ENCODE measurements around the gene GOLGA5. TPM values are rescaled to one million over a fixed set of nuclear protein-coding genes. Genes with fewer than 3 reads are reported as not detected.

GOLGA5 gene
- total and polyA plus RNA-seq, 2 donors (not counting 3 experiments of a cell fraction or from before 2014, with no cell fraction given) = 16.3 to 28.9 TPM

- intact Hi-C loops (cut with micrococcal nuclease) = no loop called here
- dilution Hi-C loops (cut with MboI; ENCODE audit: extremely low pct_ligation_motif_present, low sequenced_read_pairs) = no loop called here
These were observed 66.1 kb downstream of the GOLGA5 start for GRCh38 chr14:92860049-92860840.

More at GRCh38 chr14:92860049-92860840, 66.1 kb downstream of the GOLGA5 start:
- TF ChIP-seq FOS (IDR thresholded peaks at IDR 0.05; ENCODE audit: borderline replicate concordance, insufficient read depth, low read length) = no peak
- no peak for TF ChIP-seq MAX (IDR thresholded peaks at IDR 0.05; ENCODE audit: insufficient read depth, insufficient read length)
- no peak for TF ChIP-seq CTCF (IDR thresholded peaks at IDR 0.05; ENCODE audit: extremely low read depth in 1 of 2, insufficient read depth in 1 of 2, low read depth in 1 of 2, low read length in 2 of 2)
- no peak for TF ChIP-seq GATA2 (IDR thresholded peaks at IDR 0.05; ENCODE audit: insufficient read depth, insufficient read length, low read depth, low read length)
- no peak for TF ChIP-seq POLR2A (IDR thresholded peaks at IDR 0.05; ENCODE audit: low read depth, low read length)
- no peak for TF ChIP-seq EZH2 (IDR thresholded peaks at IDR 0.05; ENCODE audit: borderline replicate concordance, low read depth, low read length, severe bottlenecking)
- no peak for TF ChIP-seq POLR2AphosphoS5 (IDR thresholded peaks at IDR 0.05; ENCODE audit: insufficient read depth, low read depth, low read length)
- no peak for TF ChIP-seq JUN (IDR thresholded peaks at IDR 0.05; ENCODE audit: borderline replicate concordance, insufficient read depth, insufficient read length, low read depth)
- no peak for TF ChIP-seq MYC (IDR thresholded peaks at IDR 0.05; ENCODE audit: low read depth, low read length)
- ChIA-PET CTCF (no interaction called here), POLR2A (no interaction called here)
- BruUV-seq (replicated peaks) = no TSS peak
- no peak for DNase-seq (ENCODE audit: low read depth, low spot score)
- FAIRE-seq = no peak
- Histone ChIP-seq H3K4me2 (ENCODE audit: insufficient read depth, low read length) (no peak overlapping the region), H2AFZ (ENCODE audit: low read depth, low read length) (no peak overlapping the region), H3K27ac (ENCODE audit: insufficient read depth, low read depth, low read length) (no peak overlapping the region), H3K79me2 (ENCODE audit: control insufficient read depth, insufficient read depth, low read length) (no peaks in the 10 kb centered on the region), H4K20me1 (replicated peaks; ENCODE audit: control insufficient read depth, extremely low read depth, insufficient read depth, low read length) (no peaks in the 10 kb centered on the region), H3K36me3 (ENCODE audit: control insufficient read depth in 2 of 2, extremely low read depth in 1 of 2, insufficient read depth in 2 of 2, low read length in 2 of 2) (no peaks in the 10 kb centered on the region), H3K9ac (replicated peaks; ENCODE audit: extremely low read depth, insufficient read depth, low read length) (no peak overlapping the region), H3K4me1 (ENCODE audit: control insufficient read depth, extremely low read depth, insufficient read depth, low read length) (no peaks in the 10 kb centered on the region), H3K9me3 (replicated peaks; ENCODE audit: control insufficient read depth, insufficient read depth, low read length) (no peaks in the 10 kb centered on the region), H3K27me3 (ENCODE audit: control insufficient read depth in 2 of 2, insufficient read depth in 2 of 2, low read length in 2 of 2) (no peaks in the 10 kb centered on the region), H3K4me3 (replicated peaks in 1 of 3; ENCODE audit: insufficient read depth in 1 of 3, low read depth in 1 of 3, low read length in 3 of 3) (no peak overlapping the region), H3K9me1 (replicated peaks; ENCODE audit: control insufficient read depth, extremely low read depth, insufficient read depth, low read length) (no peaks in the 10 kb centered on the region)

Data from endothelial cell of umbilical vein (primary cell).